ENCODE results near the gene CCN2.
"Not testable (repeated sequence)": the region's sequence is repeated elsewhere in the genome, so short reads cannot be mapped to it uniquely, and the experiment has no call there.

DNA sequence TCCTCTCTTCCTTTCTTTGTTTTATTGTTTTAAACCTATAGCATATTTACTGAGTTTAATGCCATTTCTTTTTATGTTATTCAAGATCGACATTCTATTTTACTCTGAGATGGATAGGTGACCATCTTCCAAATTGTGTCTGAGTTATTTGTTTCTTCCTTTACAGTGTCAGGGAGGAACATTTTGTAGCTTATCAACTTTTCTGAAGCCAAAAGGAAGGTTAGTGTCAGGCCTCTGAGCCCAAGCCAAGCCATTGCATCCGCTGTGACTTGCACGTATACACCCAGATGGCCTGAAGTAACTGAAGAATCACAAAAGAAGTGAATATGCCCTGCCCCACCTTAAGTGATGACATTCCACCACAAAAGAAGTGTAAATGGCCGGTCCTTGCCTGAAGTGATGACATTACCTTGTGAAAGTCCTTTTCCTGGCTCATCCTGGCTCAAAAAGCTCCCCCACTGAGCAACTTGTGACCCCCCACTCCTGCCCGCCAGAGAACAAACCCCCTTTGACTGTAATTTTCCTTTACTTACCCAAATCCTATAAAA is 49.8 kb downstream of the CCN2 start:
- not testable (repeated sequence) for TF ChIP-seq POLR2A (IDR thresholded peaks at IDR 0.05)
- TF ChIP-seq, protein P1, sequence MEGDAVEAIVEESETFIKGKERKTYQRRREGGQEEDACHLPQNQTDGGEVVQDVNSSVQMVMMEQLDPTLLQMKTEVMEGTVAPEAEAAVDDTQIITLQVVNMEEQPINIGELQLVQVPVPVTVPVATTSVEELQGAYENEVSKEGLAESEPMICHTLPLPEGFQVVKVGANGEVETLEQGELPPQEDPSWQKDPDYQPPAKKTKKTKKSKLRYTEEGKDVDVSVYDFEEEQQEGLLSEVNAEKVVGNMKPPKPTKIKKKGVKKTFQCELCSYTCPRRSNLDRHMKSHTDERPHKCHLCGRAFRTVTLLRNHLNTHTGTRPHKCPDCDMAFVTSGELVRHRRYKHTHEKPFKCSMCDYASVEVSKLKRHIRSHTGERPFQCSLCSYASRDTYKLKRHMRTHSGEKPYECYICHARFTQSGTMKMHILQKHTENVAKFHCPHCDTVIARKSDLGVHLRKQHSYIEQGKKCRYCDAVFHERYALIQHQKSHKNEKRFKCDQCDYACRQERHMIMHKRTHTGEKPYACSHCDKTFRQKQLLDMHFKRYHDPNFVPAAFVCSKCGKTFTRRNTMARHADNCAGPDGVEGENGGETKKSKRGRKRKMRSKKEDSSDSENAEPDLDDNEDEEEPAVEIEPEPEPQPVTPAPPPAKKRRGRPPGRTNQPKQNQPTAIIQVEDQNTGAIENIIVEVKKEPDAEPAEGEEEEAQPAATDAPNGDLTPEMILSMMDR (IDR thresholded peaks at IDR 0.05 in 4 of 5, conservative IDR thresholded peaks at IDR 0.05 in 1 of 5): not testable (repeated sequence)
